GM18867 (cell line): ENCODE data around the gene LRRC8D.

Source experiments
- ATAC-seq: cut with Tn5 transposase; IDR thresholded peaks from one replicate; pipeline ENCODE4 v1.9.1; 2021; ENCODE audit warnings: mild to moderate bottlenecking, moderate library complexity; ENCODE audit not compliant: unreplicated experiment

LRRC8D gene

DNA sequence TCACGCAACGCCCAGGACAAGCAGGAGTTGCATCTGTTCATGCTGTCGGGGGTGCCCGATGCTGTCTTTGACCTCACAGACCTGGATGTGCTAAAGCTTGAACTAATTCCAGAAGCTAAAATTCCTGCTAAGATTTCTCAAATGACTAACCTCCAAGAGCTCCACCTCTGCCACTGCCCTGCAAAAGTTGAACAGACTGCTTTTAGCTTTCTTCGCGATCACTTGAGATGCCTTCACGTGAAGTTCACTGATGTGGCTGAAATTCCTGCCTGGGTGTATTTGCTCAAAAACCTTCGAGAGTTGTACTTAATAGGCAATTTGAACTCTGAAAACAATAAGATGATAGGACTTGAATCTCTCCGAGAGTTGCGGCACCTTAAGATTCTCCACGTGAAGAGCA lies 113.6 kb downstream of the LRRC8D start:
- ATAC-seq = no peak

- ATAC-seq = no peak
Observed at GRCh38 chr1:89935235-89935634, 114.4 kb downstream of the LRRC8D start.

DNA sequence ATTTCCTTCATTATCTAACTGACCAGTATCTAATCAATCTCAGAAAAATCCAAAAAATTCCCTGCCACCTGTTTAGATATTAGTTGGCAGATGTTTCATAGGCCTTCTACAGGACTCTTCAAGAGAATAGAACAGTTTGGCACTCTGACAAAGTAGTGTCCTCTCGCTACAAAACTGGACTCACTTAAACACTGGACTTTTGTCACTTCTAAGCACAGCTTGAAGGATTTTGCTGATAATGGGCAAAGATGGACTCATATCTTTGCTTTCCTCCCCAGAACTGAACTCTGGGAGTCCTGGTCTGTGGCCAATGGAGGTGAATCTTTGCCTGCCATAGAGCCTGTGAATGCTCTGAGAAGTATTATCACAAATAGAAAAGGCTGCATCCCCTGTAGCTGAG lies 115.9 kb downstream of the LRRC8D start:
- ATAC-seq = no peak

DNA sequence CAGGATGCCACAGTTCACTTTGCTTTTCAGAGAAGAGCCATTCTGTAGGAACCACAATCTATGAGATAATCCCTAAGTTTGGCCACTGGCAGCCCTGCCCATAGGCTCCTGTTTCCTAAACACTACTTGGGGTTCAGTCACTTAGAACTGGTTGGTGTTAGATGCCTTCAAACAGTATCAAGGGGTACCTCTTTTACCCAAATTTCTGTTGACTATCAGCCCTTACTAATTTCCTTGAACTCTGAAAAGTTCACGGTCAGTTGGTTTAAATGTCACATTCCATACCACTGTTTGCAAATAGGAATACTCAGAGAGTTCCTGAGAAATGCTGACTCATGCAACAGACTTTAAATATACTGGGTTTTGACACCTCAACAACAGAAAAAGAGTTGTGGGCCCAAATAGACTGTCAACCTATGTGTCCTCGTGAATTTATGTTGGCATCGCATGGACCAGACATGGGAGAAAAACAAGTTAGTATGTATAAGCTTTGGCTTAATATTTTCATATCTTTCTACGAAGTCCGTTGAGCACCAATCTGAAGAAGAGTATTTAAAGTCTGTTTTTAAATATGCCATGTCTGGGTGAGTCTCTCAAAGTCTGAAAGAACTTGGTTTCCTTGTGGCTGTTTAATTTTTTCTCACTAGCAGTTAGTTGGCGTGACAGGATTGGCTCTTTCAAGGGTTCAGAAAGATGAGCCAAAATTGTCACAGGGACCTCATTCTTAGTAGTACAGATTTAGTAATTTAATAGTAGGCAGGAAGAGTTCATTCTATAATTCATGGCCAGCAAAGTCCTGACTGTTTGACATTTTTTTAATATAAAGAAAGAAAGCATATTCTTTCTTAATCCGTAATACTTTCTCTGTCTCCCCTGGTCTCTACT lies 117.6 kb downstream of the LRRC8D start:
- no peak for ATAC-seq

GRCh38 chr1:89939059-89939570 lies 118.3 kb downstream of the LRRC8D start:
- no peak for ATAC-seq

GRCh38 chr1:89939693-89940438 lies 119.0 kb downstream of the LRRC8D start:
- ATAC-seq = no peak

GRCh38 chr1:89941110-89941766 lies 120.4 kb downstream of the LRRC8D start:
- no peak for ATAC-seq

DNA sequence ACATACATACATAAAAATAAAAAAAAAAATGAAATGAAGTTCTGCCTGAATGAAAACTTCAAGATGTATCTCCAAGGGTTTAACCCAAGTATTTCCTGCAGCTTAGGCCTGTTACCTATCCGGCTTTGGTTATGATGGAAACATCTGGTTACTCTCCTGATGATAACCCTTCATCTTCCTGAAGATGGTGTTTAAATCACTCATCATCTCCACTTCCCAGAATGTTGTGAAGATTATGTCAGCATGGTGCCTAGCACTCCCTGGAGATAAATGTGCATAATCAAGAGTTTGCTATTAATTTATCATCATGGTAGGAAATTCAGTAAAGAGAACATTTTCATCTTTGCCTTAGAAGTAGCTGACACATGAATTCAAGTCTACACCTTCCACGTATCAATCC lies 121.2 kb downstream of the LRRC8D start:
- ATAC-seq = no peak

DNA sequence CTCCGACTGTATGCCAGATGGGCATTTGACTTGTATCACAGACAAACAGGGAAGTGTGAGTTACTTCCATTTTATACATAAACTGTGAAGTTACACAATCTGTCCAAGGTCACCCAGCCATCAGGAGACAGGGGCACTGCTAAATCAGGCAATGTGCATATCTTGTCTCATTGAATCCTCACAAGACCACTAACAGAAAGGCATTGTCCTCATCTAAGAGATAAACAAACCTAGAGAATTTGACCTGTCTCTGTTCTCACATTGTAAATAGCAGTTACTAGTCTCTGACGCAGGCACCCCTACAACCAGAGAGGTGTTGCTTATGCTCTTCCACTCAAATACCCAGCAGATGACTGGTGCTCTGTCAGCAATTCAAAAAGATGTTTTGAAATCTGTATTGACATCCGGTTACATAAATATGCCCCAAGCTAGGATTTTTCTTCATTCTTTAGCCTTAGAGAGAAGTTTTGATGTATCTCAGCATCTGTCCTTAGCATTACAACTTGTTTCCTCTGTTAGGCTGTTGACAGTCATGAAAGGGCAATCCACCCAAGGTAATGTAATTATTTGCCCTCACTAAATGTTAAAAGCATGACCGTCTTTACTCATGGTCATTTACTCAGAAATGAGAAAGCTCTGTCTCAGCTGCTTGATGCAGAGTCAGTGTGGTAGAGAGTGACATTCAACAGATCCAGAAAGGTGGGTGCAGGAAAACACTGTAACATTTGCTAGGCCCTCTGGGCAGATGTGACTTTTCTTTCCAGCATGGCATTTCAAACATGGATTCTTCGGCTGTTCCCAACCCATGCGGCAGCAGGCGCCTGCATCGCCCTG lies 122.2 kb downstream of the LRRC8D start:
- no peak for ATAC-seq

- no peak for ATAC-seq
Observed at GRCh38 chr1:89943846-89944781, 123.3 kb downstream of the LRRC8D start.

GRCh38 chr1:89945852-89946476 lies 125.1 kb downstream of the LRRC8D start:
- peak; percentile 89 for ATAC-seq

DNA sequence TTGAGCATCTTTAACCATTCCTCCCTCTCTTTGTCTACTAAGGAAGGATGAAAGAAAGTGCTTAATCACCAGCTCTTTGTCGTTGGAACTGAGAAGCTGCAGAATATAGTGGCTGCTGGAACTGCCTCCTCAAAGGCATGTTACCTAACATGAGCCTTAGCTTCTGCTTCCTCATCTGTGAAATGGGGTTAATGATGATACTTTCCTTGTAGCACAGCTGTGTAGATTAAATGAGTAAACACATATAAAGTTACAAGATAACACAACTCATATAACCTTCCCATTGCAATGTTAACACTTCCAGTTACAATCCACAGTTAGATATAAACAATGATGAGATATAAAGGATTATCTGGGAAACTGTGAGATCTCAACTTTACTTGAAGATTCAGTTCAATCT lies 125.7 kb downstream of the LRRC8D start:
- no peak for ATAC-seq

DNA sequence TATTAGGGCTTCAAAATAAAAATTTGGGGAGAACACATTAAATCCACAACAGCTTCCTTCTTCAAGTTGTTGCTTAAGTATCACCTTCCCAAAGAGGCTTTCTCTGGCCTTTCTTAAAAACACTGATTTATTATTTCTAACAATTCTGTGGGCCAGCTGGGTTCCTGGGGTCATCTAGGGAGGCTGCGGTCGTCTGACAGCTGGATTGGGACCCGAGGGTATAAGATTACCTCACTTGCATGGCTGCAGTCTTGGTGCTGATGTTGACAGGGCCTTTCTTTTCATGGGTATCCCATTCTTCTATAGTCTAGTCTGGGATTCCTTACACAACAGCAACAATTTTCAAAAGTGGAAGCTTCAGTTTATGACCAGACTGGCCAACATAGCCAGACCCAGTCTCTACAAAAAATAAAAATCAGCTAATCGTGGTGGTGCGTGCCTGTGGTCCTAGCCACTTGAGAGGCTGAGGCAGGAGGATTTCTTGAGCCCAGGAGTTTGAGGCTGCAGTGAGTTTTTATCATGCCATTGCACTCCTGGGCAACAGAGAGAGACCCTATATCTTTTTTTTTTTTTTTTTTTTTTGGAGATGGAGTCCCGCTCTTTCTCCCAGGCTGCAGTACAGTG lies 128.0 kb downstream of the LRRC8D start:
- no peak for ATAC-seq

DNA sequence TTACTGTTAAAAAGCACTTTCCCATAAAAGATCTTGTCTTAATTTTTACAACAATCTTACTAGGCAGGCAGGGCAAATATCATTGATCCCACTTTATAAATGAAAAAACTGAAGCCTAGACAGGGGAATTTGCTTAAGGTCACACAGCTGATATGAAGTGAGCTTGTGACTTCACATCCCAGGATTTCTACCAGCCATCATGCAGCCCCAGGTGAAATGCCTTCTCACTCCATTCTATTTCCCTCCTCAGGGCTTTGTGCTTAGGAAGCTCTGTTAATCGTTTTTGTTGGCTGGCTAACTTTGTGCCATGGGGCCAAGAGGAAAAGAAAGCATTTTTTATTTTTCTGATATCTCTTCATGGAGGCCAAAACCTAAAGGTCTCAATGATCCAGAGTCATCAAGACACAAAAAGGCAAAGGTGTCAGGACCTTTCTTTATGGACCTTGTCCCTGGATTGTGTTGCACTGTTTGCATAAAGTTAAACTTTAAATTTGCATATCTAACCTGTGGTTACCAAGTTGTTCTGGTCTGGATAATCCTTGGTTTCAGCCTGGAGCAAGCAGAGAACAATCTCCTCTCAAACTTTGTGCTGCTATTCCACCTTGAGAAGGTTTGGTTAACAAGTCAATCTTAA lies 129.3 kb downstream of the LRRC8D start:
- no peak for ATAC-seq

DNA sequence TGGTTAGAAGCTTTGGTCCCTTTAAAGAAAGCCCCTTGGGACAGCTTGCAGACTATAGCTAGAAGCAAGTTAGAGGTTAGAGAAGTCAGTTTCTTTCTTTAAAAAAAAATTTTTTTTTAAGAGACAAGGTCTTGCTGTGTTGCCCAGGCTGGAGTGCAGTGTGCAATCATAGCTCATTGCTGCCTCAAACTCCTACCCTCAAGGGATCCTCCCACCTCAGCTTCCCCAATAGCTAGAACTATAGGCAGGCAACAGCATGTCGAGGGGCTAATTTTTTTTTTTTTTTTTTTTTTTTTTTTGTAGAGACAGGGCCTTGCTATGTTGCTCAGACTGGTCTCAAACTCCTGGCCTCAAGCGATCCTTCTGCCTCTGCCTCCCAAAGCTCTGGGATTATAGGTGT lies 129.9 kb downstream of the LRRC8D start:
- ATAC-seq = no peak

GRCh38 chr1:89951766-89952604 lies 131.2 kb downstream of the LRRC8D start:
- ATAC-seq = no peak

GRCh38 chr1:89952605-89953130 lies 131.8 kb downstream of the LRRC8D start:
- ATAC-seq = no peak
